Measurements from ENCODE around the gene GRIN3B.
"Not testable (repeated sequence)": the region's sequence is repeated elsewhere in the genome, so short reads cannot be mapped to it uniquely, and the experiment has no call there.

DNA sequence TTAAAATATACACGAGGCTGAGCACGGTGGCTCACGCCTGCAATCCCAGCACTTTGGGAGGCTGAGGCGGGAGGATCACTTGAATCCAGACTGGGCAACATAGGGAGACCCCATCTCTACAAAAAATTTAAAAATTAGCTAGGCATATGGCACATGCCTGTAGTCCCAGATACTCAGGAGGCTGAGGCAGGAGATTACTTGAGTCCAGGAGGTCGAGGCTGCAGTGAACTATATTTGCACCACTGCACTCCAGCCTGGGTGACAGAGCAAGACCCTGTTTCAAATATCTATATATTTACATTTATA is 23.6 kb downstream of the GRIN3B start:
- TF ChIP-seq, protein P1, sequence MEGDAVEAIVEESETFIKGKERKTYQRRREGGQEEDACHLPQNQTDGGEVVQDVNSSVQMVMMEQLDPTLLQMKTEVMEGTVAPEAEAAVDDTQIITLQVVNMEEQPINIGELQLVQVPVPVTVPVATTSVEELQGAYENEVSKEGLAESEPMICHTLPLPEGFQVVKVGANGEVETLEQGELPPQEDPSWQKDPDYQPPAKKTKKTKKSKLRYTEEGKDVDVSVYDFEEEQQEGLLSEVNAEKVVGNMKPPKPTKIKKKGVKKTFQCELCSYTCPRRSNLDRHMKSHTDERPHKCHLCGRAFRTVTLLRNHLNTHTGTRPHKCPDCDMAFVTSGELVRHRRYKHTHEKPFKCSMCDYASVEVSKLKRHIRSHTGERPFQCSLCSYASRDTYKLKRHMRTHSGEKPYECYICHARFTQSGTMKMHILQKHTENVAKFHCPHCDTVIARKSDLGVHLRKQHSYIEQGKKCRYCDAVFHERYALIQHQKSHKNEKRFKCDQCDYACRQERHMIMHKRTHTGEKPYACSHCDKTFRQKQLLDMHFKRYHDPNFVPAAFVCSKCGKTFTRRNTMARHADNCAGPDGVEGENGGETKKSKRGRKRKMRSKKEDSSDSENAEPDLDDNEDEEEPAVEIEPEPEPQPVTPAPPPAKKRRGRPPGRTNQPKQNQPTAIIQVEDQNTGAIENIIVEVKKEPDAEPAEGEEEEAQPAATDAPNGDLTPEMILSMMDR (IDR thresholded peaks at IDR 0.05 in 4 of 5, conservative IDR thresholded peaks at IDR 0.05 in 1 of 5): not testable (repeated sequence)
- TF ChIP-seq POLR2A (IDR thresholded peaks at IDR 0.05): not testable (repeated sequence)
